GM21529 (cell line): ENCODE results near the gene LRRTM1.

Experiments used
- ATAC-seq: cut with Tn5 transposase; IDR thresholded peaks from one replicate; pipeline ENCODE4 v1.9.1; 2021; ENCODE audit not compliant: unreplicated experiment

LRRTM1 gene

GRCh38 chr2:80303006-80303908 is 1.3 kb downstream of the LRRTM1 start:
- ATAC-seq, result no peak

- no peak for ATAC-seq
Observed at GRCh38 chr2:80302314-80303005, 2.1 kb downstream of the LRRTM1 start.

DNA sequence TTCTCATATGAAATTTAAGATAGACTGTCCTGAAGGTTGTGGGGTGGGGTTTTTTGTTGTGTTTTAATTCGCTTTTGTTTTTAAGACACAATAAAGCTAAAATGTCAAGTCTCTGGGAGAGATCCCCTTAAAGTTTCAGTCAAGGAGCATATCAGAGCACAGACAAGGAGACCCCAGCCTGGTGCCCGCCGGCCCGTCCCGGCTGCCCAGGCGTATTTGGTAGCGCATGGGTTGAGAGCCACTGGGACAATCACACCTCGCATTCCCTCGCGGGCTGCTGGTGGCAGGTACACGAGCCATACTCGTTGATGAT is 2.6 kb downstream of the LRRTM1 start:
- no peak for ATAC-seq

GRCh38 chr2:80300954-80301353 is 3.6 kb downstream of the LRRTM1 start:
- ATAC-seq, result no peak

GRCh38 chr2:80300346-80300745 is 4.2 kb downstream of the LRRTM1 start:
- no peak for ATAC-seq

- ATAC-seq, result no peak
Observed at GRCh38 chr2:80299661-80300060, 4.9 kb downstream of the LRRTM1 start.

DNA sequence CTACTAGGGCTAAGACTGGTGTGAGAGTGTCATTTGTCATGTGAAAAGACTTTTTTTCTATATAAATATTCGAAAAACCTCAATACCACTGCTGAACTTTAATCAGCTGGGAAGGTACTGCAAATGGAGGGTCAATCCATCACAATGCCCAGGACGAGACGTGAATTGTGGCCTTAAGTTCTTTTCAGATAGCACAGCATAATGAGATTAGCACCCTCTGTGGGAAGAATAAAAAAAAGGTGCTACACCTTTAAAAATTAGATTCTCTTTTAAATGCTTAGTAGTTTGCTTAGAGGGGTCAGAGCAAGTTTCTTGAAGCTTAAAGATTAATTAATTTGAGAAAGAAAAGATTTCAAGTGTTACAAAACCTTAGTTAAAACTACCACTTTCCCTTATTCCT is 5.6 kb downstream of the LRRTM1 start:
- ATAC-seq, result no peak

DNA sequence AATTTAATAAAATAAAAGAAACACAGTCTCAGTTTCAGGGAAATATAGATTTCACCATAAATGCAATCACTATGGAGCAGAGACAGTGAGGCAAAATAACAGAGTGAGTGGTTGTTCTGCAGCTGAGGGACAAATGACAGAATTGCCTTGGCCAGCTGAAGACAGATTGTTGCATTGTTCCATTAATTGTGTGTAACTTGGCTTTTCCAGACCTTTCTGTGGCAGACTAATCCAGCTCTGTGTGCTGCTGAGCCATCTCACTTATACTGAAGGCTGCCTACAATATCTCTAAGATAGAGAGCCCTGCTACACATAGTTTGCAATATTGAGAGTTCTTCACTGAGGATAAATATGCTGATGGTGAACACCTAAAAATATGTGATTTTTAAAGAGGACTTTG is 11.5 kb downstream of the LRRTM1 start:
- no peak for ATAC-seq

DNA sequence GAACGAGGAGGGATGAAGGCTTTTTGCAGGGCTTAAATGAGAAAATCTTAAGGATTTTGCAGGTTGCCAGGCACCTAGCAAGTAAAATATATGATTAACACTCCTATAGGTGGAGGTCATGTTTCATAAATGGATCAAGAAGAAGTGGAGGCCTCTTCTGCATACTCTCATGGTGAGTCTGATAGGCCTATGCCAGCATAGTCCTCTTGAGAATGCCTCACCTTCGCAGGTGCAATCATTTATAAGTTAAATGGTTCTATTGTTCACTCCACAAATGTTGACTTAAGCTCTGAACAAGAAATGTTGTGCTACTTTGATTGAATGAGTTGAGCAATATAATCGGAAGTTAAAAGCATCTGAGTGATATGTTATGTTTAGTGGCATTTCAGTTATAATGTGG is 12.1 kb downstream of the LRRTM1 start:
- ATAC-seq, result no peak

GRCh38 chr2:80291656-80292055 is 12.9 kb downstream of the LRRTM1 start:
- no peak for ATAC-seq

DNA sequence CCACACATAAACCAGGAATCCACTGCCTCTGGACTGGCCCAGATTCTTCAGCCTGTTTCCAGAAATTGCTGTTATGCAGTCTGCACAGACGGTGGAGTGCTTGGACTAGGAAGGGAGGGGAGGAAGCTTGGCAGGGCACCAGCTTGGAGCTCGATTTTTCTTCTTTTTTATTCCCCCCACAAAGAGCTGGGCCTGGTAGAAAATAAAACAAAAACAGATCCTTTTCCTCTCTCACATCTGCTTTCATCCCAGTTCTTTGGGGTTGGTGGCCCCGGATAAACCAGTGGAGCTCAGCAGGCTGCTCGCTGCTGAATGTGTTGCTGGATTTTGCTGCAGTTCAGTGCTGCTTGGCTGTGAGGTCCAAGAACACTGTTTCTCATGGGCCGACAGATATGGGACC is 16.0 kb downstream of the LRRTM1 start:
- ATAC-seq, result no peak

- ATAC-seq, result no peak
Observed at GRCh38 chr2:80281049-80281448, 23.5 kb downstream of the LRRTM1 start.

DNA sequence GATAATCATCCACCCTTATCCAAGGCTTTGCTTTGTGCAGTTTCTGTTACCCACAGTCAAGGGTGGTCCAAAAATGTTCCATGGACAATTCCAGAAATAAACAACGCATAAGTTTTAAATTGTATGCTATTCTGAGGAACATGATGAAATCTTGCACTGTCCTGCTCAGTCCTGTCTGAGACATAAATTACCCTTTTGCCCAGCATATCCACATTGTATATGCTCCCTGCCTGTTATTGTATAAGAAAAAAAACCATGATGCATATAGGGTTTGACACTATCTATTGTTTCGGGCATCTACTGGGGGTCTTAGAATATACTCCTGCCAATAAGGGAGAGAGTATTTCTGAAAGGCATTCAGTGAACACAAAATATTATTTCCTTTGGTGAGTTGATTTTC is 24.0 kb downstream of the LRRTM1 start:
- no peak for ATAC-seq

DNA sequence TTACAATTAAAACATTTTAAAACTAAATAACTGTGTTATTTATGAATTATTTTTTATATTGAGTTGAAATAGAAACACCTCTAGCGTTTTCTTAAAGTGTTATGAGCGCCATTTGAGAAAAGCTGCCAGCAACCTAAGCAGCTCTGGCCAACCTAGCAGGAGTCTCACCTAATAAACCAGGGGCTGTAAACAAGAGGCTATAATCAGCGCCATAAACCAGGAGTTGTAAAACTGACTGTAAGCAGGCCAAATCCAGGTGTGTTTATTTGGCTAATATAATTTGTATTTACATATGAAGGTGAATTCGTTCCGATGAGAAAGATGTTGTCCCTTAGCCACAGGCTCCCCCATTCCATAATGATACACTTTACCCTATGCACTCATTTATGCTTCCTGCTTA is 34.7 kb downstream of the LRRTM1 start:
- ATAC-seq, result no peak

- no peak for ATAC-seq
Observed at GRCh38 chr2:80266231-80266630, 38.3 kb downstream of the LRRTM1 start.

GRCh38 chr2:80259292-80259691 is 45.3 kb downstream of the LRRTM1 start:
- ATAC-seq, result no peak

GRCh38 chr2:80258793-80259192 is 45.8 kb downstream of the LRRTM1 start:
- ATAC-seq, result no peak

DNA sequence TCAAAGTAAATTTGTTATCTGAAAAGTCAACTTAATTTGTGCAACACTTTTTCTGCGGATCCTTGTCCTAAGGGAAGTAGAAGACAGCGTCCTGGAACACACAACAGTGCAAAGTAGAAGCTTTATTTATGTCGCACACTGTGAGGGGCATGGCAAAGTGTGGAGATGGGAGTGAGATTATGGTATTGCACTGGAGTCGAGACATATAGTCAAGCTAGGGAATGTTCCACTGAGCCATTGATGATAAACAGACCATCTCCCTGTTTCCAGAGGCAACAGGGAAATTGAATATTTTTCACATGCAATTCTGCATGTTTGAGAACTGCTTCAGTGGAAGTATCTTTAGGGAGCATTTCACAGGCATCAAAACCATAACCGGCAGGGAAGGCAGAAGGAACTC is 46.2 kb downstream of the LRRTM1 start:
- no peak for ATAC-seq

DNA sequence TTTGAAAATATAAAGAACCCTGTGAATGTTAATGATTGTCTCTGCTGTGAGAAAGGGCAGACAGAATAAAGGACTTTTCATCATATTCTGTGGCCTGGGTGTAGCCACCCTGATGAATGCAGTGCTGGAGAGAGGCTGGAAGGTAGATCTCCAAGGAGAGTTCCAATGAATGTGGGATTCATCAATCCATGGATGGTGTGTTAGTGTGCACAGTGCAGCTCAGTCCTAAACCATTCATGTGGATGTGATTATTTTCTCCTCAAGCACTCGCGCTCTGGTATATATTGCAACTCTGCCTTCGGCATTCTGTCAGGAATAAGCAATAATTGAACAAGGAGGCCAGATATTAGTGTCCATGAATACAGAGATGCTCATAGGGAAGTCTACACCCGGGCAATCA is 47.1 kb downstream of the LRRTM1 start:
- no peak for ATAC-seq

- ATAC-seq, result no peak
Observed at GRCh38 chr2:80256782-80257167, 47.8 kb downstream of the LRRTM1 start.

GRCh38 chr2:80255918-80256781 is 48.4 kb downstream of the LRRTM1 start:
- no peak for ATAC-seq
